Mesothelial cell of epicardium (in vitro differentiated cells): ENCODE measurements around the gene RHOXF2B. TPM values are rescaled to one million over a fixed set of nuclear protein-coding genes. Genes with fewer than 3 reads are reported as not detected.
"Not testable (repeated sequence)": the region's sequence is repeated elsewhere in the genome, so short reads cannot be mapped to it uniquely, and the experiment has no call there.

Experiments used
- DNase-seq, 2 experiments: peaks; one replicate each; pipeline ENCODE4 v3.0.0; 2021; ENCODE audit warnings: low spot score in 2 of 2; ENCODE audit not compliant: unreplicated experiment in 2 of 2
- H3K27ac Mint-ChIP-seq: 2 replicates; pipeline ENCODE4 v1.8.0; 2021; ENCODE audit warnings: mixed read lengths
- H3K27me3 Mint-ChIP-seq: 2 replicates; pipeline ENCODE4 v1.8.0; 2021; ENCODE audit warnings: low read depth, mixed read lengths
- H3K36me3 Mint-ChIP-seq: 2 replicates; pipeline ENCODE4 v1.8.0; 2021; ENCODE audit warnings: mixed read lengths
- H3K4me1 Mint-ChIP-seq: 2 replicates; pipeline ENCODE4 v1.8.0; 2021; ENCODE audit warnings: mixed read lengths
- H3K4me3 Mint-ChIP-seq: 2 replicates; pipeline ENCODE4 v1.8.0; 2021; ENCODE audit warnings: mild to moderate bottlenecking, moderate library complexity, mixed read lengths
- H3K9me3 Mint-ChIP-seq: 2 replicates; pipeline ENCODE4 v1.8.0; 2021; ENCODE audit warnings: mixed read lengths
- CTCF ChIP-seq: fragments of 200-600 bp; sonication (generic); IDR thresholded peaks from one replicate; pipeline ENCODE4 v1.5.0; 2021; ENCODE audit warnings: antibody characterized with exemption; ENCODE audit not compliant: unreplicated experiment
- total RNA-seq: library from RNA; stranded (reverse); gene quantifications from 3 replicates; pipeline ENCODE4 v1.2.1, GENCODE V29; 2021

The RHOXF2B gene
- total RNA-seq, 1 donor from 2014 or later, result not detected

- no peak for DNase-seq
- Mint-ChIP-seq H3K27me3 (no peaks in the 10 kb centered on the region), H3K9me3 (peaks cover 15% of the 10 kb centered on the region), H3K4me1 (no peaks in the 10 kb centered on the region), H3K4me3 (no peak overlapping the region), H3K27ac (no peak overlapping the region), H3K36me3 (no peaks in the 10 kb centered on the region)
- no peak for TF ChIP-seq CTCF
Measured at GRCh38 chrX:120036704-120037103, 40.8 kb downstream of the RHOXF2B start.

GRCh38 chrX:120035522-120036309, 41.8 kb downstream of the RHOXF2B start:
- H3K4me1 Mint-ChIP-seq, H3K36me3 Mint-ChIP-seq, H3K4me3 Mint-ChIP-seq, DNase-seq, H3K27ac Mint-ChIP-seq, H3K27me3 Mint-ChIP-seq: not testable (repeated sequence)
- H3K9me3 Mint-ChIP-seq, result peaks cover 15% of the 10 kb centered on the region

GRCh38 chrX:120029354-120029753, 48.1 kb downstream of the RHOXF2B start:
- H3K27me3 Mint-ChIP-seq, result no peaks in the 10 kb centered on the region
- TF ChIP-seq CTCF, result no peak
- no peaks in the 10 kb centered on the region for H3K36me3 Mint-ChIP-seq
- DNase-seq, result no peak
- no peak overlapping the region for H3K4me3 Mint-ChIP-seq
- no peak overlapping the region for H3K27ac Mint-ChIP-seq
- peaks cover 46% of the 10 kb centered on the region for H3K9me3 Mint-ChIP-seq
- H3K4me1 Mint-ChIP-seq, result no peaks in the 10 kb centered on the region

- H3K9me3 Mint-ChIP-seq, result peaks cover 25% of the 10 kb centered on the region
- DNase-seq, result no peak
- no peak overlapping the region for H3K27ac Mint-ChIP-seq
- H3K4me1 Mint-ChIP-seq, result no peaks in the 10 kb centered on the region
- H3K27me3 Mint-ChIP-seq, result peaks cover 11% of the 10 kb centered on the region
- no peaks in the 10 kb centered on the region for H3K36me3 Mint-ChIP-seq
- H3K4me3 Mint-ChIP-seq, result no peak overlapping the region
- TF ChIP-seq CTCF, result no peak
Measured at GRCh38 chrX:120023259-120023658, 54.2 kb downstream of the RHOXF2B start.

GRCh38 chrX:120022763-120023162, 54.7 kb downstream of the RHOXF2B start:
- TF ChIP-seq CTCF, result no peak
- H3K4me1 Mint-ChIP-seq, result no peaks in the 10 kb centered on the region
- no peak overlapping the region for H3K4me3 Mint-ChIP-seq
- peaks cover 16% of the 10 kb centered on the region for H3K27me3 Mint-ChIP-seq
- H3K9me3 Mint-ChIP-seq, result peaks cover 20% of the 10 kb centered on the region
- H3K27ac Mint-ChIP-seq, result no peak overlapping the region
- DNase-seq, result no peak
- no peaks in the 10 kb centered on the region for H3K36me3 Mint-ChIP-seq

Other genes starting within 250 kb of the RHOXF2B start
- 20.7 to 21.5 TPM (median 20.8 TPM) in 3 replicates for gene UPF3B, start 224.7 kb downstream of the RHOXF2B start, total RNA-seq
- 9.1 to 11.7 TPM (median 9.7 TPM) in 3 replicates for gene RNF113A, start 206.0 kb downstream of the RHOXF2B start, total RNA-seq
- 54.7 to 57.4 TPM (median 57.3 TPM) in 3 replicates for gene NDUFA1, start 205.9 kb downstream of the RHOXF2B start, total RNA-seq
- not detected in 3 replicates for gene AKAP14, start 181.8 kb downstream of the RHOXF2B start, total RNA-seq
- 9.0 to 10.0 TPM (median 9.3 TPM) in 3 replicates for gene NKAP, start 133.9 kb downstream of the RHOXF2B start, total RNA-seq
- gene RHOXF1, start 38.2 kb upstream of the RHOXF2B start, total RNA-seq, result 0.47 to 0.89 TPM (median 0.52 TPM) in 3 replicates
- not detected in 3 replicates for gene RHOXF2, start 80.9 kb upstream of the RHOXF2B start, total RNA-seq
- gene ZBTB33, start 173.1 kb upstream of the RHOXF2B start, total RNA-seq, result 20.3 to 21.5 TPM (median 20.6 TPM) in 3 replicates
- gene TMEM255A, start 233.8 kb upstream of the RHOXF2B start, total RNA-seq, result 1.3 to 1.8 TPM (median 1.5 TPM) in 3 replicates